Glutamatergic neuron (in vitro differentiated cells): ENCODE measurements around the gene ARID3A. TPM values are rescaled to one million over a fixed set of nuclear protein-coding genes. Genes with fewer than 3 reads are reported as not detected.

Source experiments
- DNase-seq: peaks from one replicate; pipeline ENCODE4 v3.0.0; 2022
- H3K27ac Mint-ChIP-seq: one replicate; pipeline ENCODE4 v1.8.0; 2020; ENCODE audit warnings: mild to moderate bottlenecking, mixed read lengths, inconsistent platforms; ENCODE audit not compliant: unreplicated experiment
- H3K27me3 Mint-ChIP-seq: one replicate; pipeline ENCODE4 v1.8.0; 2020; ENCODE audit warnings: mild to moderate bottlenecking, moderate library complexity, mixed read lengths, inconsistent platforms; ENCODE audit not compliant: unreplicated experiment
- H3K36me3 Mint-ChIP-seq: one replicate; pipeline ENCODE4 v1.8.0; 2020; ENCODE audit warnings: mild to moderate bottlenecking, mixed read lengths, inconsistent platforms; ENCODE audit not compliant: unreplicated experiment
- H3K4me1 Mint-ChIP-seq: one replicate; pipeline ENCODE4 v1.8.0; 2020; ENCODE audit warnings: mild to moderate bottlenecking, low read depth, mixed read lengths, inconsistent platforms; ENCODE audit not compliant: unreplicated experiment
- H3K4me3 Mint-ChIP-seq: one replicate; pipeline ENCODE4 v1.8.0; 2020; ENCODE audit warnings: mild to moderate bottlenecking, mixed read lengths, inconsistent platforms; ENCODE audit not compliant: unreplicated experiment
- H3K9me3 Mint-ChIP-seq: one replicate; pipeline ENCODE4 v1.8.0; 2020; ENCODE audit warnings: mild to moderate bottlenecking, moderate library complexity, mixed read lengths, inconsistent platforms; ENCODE audit not compliant: unreplicated experiment
- total RNA-seq: library from RNA; stranded (reverse); fragmentation: NEBNext Ultra II Directional; extraction: Animal tissue kit (Norgen Biotek cat#: 25700); gene quantifications from one replicate; pipeline ENCODE4 v1.2.1, GENCODE V29; 2021; ENCODE audit not compliant: unreplicated experiment
- TF ChIP-seq, protein P1 (sequence below): fragments of 200-600 bp; sonication (generic); IDR thresholded peaks from one replicate; pipeline ENCODE4 v1.5.0; 2021; ENCODE audit not compliant: partially characterized antibody, unreplicated experiment

The ARID3A gene
- total RNA-seq, 1 donor from 2014 or later = 148 TPM

DNA sequence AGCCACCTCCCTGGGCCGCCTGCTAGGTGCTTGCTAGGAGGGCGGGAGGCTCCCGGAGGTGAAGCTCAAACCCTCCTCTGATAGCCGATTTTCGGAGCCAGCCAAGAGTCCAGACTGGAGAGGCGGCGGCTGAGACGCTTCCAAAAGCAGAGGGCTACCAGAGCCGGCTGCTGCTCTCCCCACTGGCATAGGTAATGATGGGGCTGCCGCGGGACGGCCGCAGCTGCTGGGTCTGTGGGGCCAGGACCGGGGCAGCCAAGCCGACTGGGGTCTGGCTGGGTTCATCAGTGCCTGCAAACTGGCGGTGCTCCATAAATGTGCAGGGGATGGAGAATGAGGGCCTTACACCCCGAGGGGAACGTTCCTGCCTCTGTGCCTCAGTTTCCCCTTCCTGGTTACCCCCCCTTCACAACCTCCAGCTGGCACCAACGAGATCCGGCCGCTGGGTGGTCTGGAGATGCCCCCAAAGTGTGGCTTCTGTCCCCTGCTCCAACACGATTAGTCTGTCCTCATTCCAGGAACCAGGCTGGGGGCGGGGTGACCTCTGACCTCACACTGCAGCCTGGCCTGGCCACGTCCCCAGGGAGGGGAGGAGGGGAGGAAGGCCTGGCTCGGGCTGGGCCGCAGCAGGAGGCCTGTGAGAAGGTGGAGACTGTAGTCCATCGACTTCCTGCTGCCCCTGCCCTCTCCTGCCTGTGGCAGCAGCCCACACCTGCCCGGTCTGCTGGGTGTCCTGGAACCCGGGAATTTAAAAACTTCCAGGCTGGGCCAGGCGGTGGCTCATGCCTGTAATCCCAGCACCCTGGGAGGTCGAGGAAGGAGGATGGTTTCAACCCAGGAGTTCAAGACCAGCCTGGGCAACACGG, 54.5 kb downstream of the ARID3A start:
- peak overlapping the region; percentile 87 for H3K4me3 Mint-ChIP-seq
- H3K9me3 Mint-ChIP-seq = peaks cover 15% of the 10 kb centered on the region
- H3K36me3 Mint-ChIP-seq = no peaks in the 10 kb centered on the region
- DNase-seq = peak; percentile 96
- peak overlapping the region; percentile 95 for H3K27ac Mint-ChIP-seq
- peaks cover 8% of the 10 kb centered on the region for H3K4me1 Mint-ChIP-seq
- TF ChIP-seq, protein P1, sequence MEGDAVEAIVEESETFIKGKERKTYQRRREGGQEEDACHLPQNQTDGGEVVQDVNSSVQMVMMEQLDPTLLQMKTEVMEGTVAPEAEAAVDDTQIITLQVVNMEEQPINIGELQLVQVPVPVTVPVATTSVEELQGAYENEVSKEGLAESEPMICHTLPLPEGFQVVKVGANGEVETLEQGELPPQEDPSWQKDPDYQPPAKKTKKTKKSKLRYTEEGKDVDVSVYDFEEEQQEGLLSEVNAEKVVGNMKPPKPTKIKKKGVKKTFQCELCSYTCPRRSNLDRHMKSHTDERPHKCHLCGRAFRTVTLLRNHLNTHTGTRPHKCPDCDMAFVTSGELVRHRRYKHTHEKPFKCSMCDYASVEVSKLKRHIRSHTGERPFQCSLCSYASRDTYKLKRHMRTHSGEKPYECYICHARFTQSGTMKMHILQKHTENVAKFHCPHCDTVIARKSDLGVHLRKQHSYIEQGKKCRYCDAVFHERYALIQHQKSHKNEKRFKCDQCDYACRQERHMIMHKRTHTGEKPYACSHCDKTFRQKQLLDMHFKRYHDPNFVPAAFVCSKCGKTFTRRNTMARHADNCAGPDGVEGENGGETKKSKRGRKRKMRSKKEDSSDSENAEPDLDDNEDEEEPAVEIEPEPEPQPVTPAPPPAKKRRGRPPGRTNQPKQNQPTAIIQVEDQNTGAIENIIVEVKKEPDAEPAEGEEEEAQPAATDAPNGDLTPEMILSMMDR = no peak
- H3K27me3 Mint-ChIP-seq = peaks cover 13% of the 10 kb centered on the region

DNA sequence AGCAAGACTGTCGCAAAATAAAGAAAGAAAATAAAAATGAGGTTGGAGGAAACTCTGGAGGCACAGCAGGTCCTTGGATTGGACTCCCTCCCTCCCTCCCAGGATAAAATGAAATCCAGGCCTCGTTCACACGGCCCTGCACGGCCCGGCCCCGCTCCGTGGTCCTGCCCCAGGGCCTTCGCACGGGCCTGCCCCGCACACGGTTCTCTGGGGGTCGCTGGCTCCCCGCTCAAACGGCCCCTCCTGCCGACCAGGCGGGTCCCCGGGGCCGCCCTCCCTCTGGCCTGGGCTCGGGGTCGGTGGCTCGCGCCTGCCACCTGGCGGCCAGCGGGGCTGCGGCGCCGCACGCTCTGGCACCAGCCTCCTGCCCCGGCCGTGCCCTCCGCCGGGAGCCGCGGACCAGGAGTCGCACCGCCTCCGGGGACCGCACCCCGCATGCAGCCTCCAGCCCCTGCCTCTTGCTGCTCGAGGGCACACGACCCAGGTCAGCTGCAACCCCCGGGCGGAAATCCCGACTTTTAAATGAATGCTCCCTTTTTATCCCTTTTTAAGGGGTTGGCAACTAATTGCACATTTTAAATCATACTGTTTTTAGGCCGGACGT, 56.8 kb downstream of the ARID3A start:
- TF ChIP-seq, protein P1 = peak; percentile 94
- Mint-ChIP-seq H3K27ac (no peak overlapping the region), H3K4me1 (peaks cover 7% of the 10 kb centered on the region), H3K9me3 (peaks cover 14% of the 10 kb centered on the region), H3K4me3 (no peak overlapping the region), H3K27me3 (peaks cover 11% of the 10 kb centered on the region), H3K36me3 (no peaks in the 10 kb centered on the region)
- DNase-seq = peak; percentile 86

DNA sequence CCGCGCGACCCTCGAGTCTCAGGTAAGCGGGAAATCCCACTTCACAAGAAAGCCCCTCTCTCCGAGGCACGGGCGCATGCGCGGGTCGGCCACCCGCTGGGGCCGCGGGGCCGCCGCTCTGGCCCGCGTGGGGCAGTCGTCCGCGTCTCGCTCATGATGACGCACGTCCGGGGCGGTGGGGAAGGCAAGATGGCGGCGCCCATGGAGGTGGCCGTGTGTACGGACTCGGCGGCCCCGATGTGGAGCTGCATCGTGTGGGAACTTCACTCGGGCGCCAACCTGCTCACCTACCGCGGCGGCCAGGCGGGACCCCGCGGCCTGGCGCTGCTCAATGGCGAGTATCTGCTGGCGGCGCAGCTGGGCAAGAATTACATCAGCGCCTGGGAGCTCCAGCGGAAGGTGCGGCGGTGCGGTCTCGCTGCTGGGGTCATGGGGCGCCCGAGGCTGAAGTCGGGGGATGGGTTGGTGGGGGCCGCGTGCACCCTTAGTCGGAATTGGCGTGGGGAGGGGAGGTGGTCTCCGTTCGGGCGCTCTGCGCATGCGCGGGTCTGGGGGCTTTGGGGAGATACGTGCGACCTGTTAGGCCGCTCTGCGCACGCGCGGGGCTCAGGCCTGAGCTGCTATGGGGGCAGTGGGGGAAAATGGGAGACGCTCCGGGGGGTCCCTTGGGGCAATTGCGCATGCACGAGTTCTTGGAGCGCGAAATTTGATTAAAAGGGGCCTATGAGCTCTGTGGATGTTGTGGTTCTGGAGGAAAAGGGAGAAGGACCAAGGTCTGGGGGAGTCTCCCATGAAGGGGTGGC, 58.5 kb downstream of the ARID3A start, which contains the start of gene WDR18:
Gene WDR18, plus strand, starts transcription at position 181 of the 803 bp plus-strand sequence. Its CDS starts 9 bp downstream, at position 190.
- Mint-ChIP-seq H3K9me3 (peaks cover 16% of the 10 kb centered on the region), H3K36me3 (no peaks in the 10 kb centered on the region), H3K27me3 (peaks cover 15% of the 10 kb centered on the region), H3K4me3 (peak within 1 kb of the TSS; percentile 85), H3K4me1 (peaks cover 7% of the 10 kb centered on the region), H3K27ac (peak within 1 kb of the TSS; percentile 90)
- DNase-seq = peak; percentile 94
- TF ChIP-seq, protein P1 = no peak

DNA sequence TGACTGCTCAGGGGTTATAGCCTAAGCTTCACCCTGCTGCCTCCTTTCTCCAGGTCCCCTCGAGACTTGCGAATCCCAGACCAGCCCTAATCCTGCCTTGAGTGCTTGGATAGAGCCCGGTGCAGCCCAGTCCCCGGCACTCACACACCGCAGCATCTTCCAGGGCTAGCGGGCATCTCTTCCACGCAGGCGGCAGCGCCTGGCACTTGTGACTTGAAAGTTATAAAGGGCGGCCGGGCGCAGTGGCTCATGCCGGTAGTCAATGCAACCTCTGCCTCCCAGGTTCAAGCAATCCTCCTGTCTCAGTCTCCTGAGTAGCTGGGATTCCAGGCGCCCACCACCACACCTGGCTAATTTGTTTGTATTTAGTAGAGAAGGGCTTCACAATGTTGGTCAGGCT, 60.2 kb downstream of the ARID3A start:
- Mint-ChIP-seq H3K4me1 (peaks cover 4% of the 10 kb centered on the region), H3K27ac (no peak overlapping the region), H3K9me3 (peaks cover 10% of the 10 kb centered on the region), H3K4me3 (no peak overlapping the region), H3K36me3 (no peaks in the 10 kb centered on the region), H3K27me3 (peaks cover 11% of the 10 kb centered on the region)
- DNase-seq = no peak
- TF ChIP-seq, protein P1 = no peak
